HUES48 (cell line): ENCODE data around the gene KRTAP12-4.

Experiments used
- H3K27ac ChIP-seq: one replicate; pipeline ENCODE4 v1.7.0; 2013; ENCODE audit warnings: low read depth, low read length, inconsistent platforms
- H3K27me3 ChIP-seq: 2 replicates; pipeline ENCODE4 v1.6.1; 2013; ENCODE audit warnings: mild to moderate bottlenecking, low read length; ENCODE audit not compliant: control insufficient read depth, insufficient read depth
- H3K36me3 ChIP-seq: 2 replicates; pipeline ENCODE4 v1.6.1; 2013; ENCODE audit warnings: low read length; ENCODE audit not compliant: control insufficient read depth, insufficient read depth
- H3K4me1 ChIP-seq: 2 replicates; pipeline ENCODE4 v1.6.1; 2013; ENCODE audit warnings: mild to moderate bottlenecking, low read length; ENCODE audit not compliant: control insufficient read depth, insufficient read depth
- H3K4me3 ChIP-seq: 2 replicates; pipeline ENCODE4 v1.5.1; 2013; ENCODE audit warnings: mild to moderate bottlenecking, low read depth, low read length
- H3K9ac ChIP-seq: 2 replicates; pipeline ENCODE4 v1.6.1; 2013; ENCODE audit warnings: mild to moderate bottlenecking, low read depth, low read length, moderate library complexity
- H3K9me3 ChIP-seq: 2 replicates; pipeline ENCODE4 v1.6.1; 2013; ENCODE audit warnings: low read length; ENCODE audit not compliant: control insufficient read depth, insufficient read depth

Gene KRTAP12-4, protein sequence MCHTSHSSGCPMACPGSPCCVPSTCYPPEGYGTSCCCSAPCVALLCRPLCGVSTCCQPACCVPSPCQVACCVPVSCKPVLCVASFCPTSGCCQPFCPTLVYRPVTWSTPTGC

DNA sequence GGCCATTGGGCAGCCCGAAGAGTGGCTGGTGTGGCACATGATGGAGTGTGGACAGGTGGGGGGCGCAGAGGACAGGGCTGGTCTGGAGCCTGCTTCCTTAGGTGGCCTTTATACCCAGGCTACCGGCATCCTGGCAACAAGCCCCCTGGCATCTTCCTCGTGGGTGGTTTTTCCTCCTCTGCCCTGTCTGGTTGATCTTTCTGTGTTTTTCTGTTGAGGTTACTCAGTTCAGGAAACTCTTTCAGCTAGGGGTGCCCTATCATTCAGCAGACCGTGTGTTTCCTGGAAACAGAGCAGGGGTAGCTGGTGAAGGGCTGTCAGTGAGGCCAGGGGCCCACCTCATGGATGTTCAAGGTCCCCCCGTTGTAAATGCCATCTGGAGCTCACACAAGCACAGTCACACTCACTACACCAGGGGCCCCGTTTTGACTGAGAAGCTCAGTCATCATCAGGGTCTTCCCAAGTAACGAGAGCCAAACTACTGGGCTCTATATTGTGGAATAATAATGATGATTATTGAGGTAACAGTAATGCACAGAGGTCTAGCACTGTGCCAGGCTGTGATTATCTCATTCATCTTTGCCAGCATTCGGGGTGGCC lies at the start of gene KRTAP12-4:
Gene KRTAP12-4, minus strand, starts transcription at position 84 of the 600 bp plus-strand sequence. Its CDS starts 45 bp downstream, at position 39.
- no peaks in the 10 kb centered on the region for H3K27me3 ChIP-seq
- H3K4me3 ChIP-seq = no peak within 1 kb of the TSS
- peaks cover 11% of the 10 kb centered on the region for H3K4me1 ChIP-seq
- H3K27ac ChIP-seq = no peak within 1 kb of the TSS
- no peaks in the 10 kb centered on the region for H3K9me3 ChIP-seq
- no peak within 1 kb of the TSS for H3K9ac ChIP-seq
- no peaks in the 10 kb centered on the region for H3K36me3 ChIP-seq

DNA sequence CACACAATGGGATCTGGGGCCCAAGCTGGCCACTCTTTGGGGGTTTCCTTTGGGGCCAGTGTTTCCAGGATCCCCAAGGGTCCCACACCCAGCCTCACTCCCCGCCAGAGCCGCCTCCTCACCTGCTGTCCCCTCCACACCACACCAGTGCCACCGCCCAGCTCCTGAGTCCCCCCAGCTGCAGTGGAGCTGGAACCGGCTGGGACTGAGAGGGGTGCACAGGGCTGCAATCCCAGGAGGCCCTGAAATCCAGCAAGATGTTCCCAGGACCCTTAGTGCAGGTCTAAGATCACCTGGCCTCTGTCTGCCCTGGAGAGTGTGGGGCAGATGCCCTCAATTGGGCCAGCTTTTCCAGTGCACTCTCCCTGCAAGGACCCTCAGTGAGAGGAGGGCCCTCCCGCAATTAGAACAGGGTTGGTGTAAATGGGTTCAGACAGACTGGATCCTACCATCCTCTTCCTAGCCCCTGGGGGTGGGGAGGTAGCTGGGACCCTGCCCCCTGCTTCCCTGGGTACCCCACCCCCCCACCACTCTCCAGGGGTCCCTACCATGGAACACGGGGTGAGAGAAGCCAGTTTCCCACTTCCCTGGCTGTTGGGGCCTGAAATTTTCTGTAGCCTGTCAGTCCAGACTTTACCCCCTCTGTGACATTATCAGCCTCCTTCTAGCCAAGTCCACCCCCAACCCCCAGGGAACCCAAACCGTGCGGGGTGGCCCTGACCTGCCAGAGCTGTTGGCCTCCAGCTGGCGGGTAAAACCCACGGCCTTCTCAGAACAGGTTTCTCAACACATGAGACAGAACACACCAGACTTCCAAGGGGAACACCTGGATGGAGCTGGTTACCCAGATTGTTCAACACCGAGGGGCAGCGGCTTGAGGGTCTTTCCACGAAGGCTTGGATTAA lies 49.5 kb upstream of the KRTAP12-4 start:
- Histone ChIP-seq H3K27me3 (peaks cover 28% of the 10 kb centered on the region), H3K36me3 (no peaks in the 10 kb centered on the region), H3K9me3 (no peaks in the 10 kb centered on the region), H3K9ac (no peak overlapping the region), H3K4me1 (peaks cover 65% of the 10 kb centered on the region), H3K27ac (peak overlapping the region; percentile 57), H3K4me3 (peak overlapping the region; percentile 34; the same call in 1 of the 2 replicates)

DNA sequence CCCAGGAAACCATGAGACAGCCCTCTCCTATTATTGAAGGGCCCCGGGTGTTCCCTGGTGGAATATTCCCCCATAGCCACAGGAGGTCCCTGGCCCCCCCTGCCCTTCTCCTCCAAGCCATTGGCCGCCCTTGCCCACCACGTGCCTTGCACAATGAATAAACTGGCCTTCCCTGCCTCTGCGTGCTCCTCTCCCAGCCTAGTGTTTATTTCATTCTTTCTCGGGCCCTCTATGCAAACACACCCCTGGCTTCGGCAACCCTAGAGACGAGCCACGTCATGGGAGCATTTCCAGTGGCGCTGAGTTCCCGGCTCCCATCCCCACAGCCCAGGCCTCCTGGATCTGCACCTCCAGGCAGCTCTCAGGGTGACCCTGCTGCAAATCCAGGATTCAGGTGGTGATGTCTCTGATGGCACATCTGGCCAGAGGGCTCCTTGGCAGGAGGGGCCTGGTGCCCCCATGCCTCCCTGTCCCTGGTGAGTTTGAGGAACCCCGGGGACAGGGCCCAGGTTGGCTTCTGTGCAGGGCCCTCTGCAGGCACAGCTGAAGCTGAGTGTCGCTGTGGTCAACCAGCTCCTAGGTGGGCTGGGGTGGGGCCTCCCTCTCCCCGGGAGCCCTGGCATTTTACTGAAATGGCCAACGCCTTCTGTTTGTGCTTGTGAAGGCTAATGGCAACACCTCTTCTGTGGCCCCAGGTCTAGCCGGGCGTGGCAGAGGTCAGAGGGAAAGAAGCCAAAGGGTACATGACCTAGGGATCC lies 48.7 kb upstream of the KRTAP12-4 start:
- no peak overlapping the region for H3K4me3 ChIP-seq
- H3K36me3 ChIP-seq = no peaks in the 10 kb centered on the region
- H3K9ac ChIP-seq = no peak overlapping the region
- H3K4me1 ChIP-seq = peaks cover 60% of the 10 kb centered on the region
- no peaks in the 10 kb centered on the region for H3K9me3 ChIP-seq
- H3K27me3 ChIP-seq = peaks cover 20% of the 10 kb centered on the region
- H3K27ac ChIP-seq = no peak overlapping the region

DNA sequence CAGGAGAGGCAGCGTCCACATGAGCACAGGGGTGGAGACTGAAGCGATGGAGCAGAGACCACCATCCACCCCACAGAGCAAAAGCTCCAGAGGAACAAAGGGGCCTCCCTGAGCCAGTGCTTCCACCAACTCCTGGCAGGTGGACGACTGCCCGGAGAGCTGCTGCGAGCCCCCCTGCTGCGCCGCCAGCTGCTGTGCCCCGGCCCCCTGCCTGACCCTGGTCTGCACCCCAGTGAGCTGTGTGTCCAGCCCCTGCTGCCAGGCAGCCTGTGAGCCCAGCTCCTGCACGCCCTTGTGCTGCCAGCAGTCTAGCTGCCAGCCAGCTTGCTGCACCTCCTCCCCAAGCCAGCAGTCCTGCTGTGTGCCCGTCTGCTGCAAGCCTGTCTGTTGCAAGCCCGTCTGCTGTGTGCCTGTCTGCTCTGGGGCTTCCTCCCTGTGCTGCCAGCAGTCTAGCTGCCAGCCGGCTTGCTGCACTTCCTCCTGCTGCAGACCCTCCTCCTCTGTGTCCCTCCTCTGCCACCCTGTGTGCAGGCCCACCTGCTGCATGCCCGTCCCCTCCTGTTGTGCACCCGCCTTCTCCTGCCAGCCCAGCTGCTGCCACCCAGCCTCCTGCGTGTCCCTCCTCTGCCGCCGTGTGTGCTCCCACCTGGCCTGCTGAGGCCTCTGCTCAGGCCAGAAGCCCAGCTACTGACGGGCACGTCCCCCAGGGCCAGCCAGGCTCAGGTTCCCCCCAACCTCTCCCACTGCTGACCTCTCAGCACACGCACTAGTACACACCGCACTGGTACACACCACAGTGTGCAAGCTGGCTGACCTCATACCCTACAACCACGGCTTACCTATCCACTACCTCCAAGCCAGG lies 47.9 kb upstream of the KRTAP12-4 start:
- peaks cover 62% of the 10 kb centered on the region for H3K4me1 ChIP-seq
- peaks cover 13% of the 10 kb centered on the region for H3K27me3 ChIP-seq
- H3K36me3 ChIP-seq = no peaks in the 10 kb centered on the region
- no peak overlapping the region for H3K4me3 ChIP-seq
- H3K27ac ChIP-seq = no peak overlapping the region
- H3K9ac ChIP-seq = no peak overlapping the region
- no peaks in the 10 kb centered on the region for H3K9me3 ChIP-seq

DNA sequence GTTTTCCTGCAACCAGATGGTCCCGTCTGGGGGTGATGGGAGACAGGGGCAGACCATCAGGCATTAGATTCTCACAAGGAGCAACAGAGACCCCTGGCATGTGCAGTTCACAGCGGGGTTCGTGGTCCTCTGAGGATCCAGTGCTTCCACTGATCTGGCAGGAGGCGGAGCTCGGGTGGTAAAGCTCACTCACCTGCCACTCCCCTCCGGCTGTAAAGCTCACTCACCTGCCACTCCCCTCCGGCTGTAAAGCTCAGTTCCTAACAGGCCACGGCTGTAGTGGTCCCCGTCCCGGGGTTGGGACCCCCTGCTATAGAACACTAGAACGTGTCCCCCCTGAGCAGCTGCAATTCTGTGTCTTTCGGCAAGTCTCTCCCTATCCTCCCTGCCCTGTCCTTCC lies 47.1 kb upstream of the KRTAP12-4 start:
- H3K4me1 ChIP-seq = peaks cover 63% of the 10 kb centered on the region

DNA sequence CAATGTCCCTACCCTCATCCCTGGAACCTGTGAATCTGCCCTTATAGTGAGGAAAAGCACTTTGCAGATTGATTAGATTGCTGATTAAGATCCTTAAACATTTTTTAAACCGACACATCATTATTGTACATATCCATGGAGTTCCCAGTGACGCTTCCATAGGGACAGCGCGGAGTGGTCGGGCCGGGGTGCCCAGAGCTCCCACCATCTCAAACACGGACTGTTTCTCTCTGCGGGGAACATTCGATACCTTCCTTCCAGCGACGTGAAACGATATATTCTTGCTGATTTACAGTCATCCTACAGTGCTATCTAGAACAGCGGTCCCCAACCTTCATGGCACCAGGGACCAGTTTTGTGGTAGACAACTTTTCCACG lies 46.6 kb upstream of the KRTAP12-4 start:
- H3K4me1 ChIP-seq = peaks cover 58% of the 10 kb centered on the region
- H3K36me3 ChIP-seq = no peaks in the 10 kb centered on the region
- no peak overlapping the region for H3K27ac ChIP-seq
- no peaks in the 10 kb centered on the region for H3K9me3 ChIP-seq
- no peak overlapping the region for H3K4me3 ChIP-seq
- no peak overlapping the region for H3K9ac ChIP-seq
- peaks cover 1% of the 10 kb centered on the region for H3K27me3 ChIP-seq

More for the DNA sequence above, 47.1 kb upstream of the KRTAP12-4 start:
- H3K27ac ChIP-seq = no peak overlapping the region
- H3K36me3 ChIP-seq = no peaks in the 10 kb centered on the region
- no peak overlapping the region for H3K4me3 ChIP-seq
- H3K27me3 ChIP-seq = peaks cover 6% of the 10 kb centered on the region
- no peaks in the 10 kb centered on the region for H3K9me3 ChIP-seq
- no peak overlapping the region for H3K9ac ChIP-seq

DNA sequence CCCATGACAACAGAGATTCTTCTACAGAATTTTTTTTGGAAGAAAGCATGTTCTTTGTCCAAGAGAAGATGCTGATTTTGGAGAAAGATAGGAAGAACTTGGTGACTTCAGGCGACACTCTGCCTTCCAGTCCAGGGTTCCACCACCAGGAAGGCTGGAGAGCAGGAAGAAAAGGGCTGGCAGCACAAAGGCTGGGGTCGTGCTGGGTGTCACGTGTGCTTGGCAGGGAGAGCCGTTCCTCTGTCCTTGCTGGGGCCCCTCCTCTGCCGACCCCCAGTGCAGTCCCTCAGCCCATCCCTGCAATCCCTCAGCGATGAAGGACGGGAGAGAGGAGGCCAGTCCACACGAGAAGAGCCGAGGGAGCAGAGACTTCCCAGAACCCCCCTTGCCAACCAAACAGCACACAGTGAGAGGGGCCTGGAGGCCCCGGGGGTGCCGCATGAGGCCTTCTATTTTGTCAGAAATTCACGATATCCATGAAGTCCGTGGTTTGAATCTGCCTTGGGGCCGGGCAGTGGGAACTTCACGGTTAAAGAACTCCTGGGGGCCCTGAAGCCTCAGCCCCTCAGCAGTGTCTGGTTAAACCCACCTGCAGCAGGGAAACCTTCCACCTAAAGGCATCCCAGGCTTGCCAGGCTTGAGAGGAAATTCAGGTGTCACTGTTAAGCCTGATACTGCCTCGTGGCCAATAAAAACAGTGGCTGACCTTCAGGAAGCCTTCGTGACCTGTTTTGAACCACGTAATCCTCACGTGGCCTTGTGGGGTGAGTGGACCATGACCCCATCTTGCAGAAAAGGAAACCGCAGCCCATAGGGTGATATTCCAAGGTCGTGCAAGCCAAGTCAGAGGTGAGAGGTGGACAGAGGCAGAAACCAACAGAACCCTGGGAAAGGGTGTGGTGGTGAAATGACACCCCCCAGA lies 45.9 kb upstream of the KRTAP12-4 start:
- Histone ChIP-seq H3K27ac (no peak overlapping the region), H3K4me1 (peaks cover 57% of the 10 kb centered on the region), H3K36me3 (no peaks in the 10 kb centered on the region), H3K9ac (no peak overlapping the region), H3K9me3 (no peaks in the 10 kb centered on the region), H3K4me3 (no peak overlapping the region), H3K27me3 (no peaks in the 10 kb centered on the region)

DNA sequence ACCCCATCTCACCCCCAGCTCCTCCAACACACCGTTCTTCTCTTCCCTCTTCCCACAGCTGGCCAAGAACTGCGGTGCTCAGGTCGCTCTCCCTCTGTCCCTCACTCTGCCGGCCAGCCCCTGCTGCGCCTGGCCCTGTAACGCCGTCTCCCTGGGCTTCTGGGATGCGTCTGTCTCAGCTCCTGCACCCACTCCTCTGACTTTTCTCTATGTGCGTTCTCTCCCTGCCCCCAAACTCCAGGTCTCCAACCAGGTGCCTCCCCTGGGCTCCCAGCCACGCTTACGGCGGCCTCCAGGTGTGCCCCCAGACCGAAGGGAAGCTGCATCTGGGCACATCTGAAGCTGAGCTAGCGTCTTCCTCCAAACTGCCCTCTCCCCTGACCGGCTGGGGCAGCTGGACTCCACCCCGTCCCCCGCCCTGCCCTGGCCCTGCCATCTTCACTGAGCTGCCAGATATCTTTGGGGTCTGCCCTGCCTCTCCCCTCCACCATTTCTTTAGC lies 45.1 kb upstream of the KRTAP12-4 start:
- H3K27me3 ChIP-seq = no peaks in the 10 kb centered on the region
- H3K27ac ChIP-seq = no peak overlapping the region
- H3K36me3 ChIP-seq = no peaks in the 10 kb centered on the region
- no peaks in the 10 kb centered on the region for H3K9me3 ChIP-seq
- H3K4me3 ChIP-seq = no peak overlapping the region
- peaks cover 53% of the 10 kb centered on the region for H3K4me1 ChIP-seq
- H3K9ac ChIP-seq = no peak overlapping the region

DNA sequence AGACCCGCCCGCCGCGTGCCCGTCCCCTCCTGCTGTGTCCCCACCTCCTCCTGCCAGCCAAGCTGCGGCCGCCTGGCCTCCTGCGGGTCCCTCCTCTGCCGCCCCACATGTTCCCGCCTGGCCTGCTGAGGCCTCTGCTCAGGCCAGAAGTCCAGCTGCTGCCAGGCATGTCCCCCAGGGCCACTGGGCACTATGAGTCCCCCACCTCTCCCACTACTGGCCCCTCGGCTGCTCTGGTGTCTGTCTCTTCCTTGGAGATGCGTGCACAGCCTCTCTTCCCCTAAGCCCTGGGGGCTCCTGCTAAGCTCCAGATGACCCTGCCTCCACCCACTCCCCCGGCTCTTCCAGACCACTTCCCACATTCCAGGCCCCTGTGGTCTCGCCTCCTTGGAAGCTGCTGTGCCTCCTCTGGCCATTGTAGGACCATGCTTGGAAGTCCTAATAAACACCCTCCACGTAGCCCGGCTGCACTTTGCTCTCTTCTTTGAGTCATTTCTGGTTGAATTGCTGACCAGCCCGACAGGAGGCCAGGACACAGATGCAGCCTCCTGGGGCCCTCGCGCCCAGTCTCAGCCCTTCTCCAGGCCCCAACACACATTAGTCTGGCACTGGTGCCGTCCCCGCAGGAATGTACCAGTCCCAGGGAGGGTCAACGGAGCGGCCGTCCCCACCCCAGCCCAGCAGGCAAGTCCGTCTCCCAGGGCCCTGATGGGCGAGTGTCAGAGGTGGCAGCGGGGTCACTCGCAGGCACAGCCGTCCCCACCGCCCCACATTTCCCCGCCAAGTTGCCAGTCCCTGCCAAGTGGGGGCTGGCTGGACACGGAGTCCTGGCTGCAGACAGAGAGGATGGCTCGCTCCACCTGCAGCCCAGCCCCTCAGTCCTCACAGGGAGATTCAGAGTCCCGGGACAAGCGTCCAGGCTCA lies 43.6 kb upstream of the KRTAP12-4 start:
- Histone ChIP-seq H3K4me3 (no peak overlapping the region), H3K9ac (no peak overlapping the region), H3K27ac (no peak overlapping the region), H3K9me3 (peaks cover 3% of the 10 kb centered on the region; the same call in 1 of the 2 replicates), H3K4me1 (peaks cover 38% of the 10 kb centered on the region), H3K36me3 (no peaks in the 10 kb centered on the region), H3K27me3 (no peaks in the 10 kb centered on the region)
